ENCODE results near the gene DNAH6. TPM values are rescaled to one million over a fixed set of nuclear protein-coding genes. Genes with fewer than 3 reads are reported as not detected.
"Not testable (repeated sequence)": the region's sequence is repeated elsewhere in the genome, so short reads cannot be mapped to it uniquely, and the experiment has no call there.

DNAH6 gene
- total RNA-seq, 4 donors from 2014 or later: 0.04 to 0.67 (median 0.27) TPM

- Histone ChIP-seq H3K36me3 (no peaks in the 10 kb centered on the region), H3K4me3 (no peak overlapping the region)
Observed at GRCh38 chr2:84865181-84865783, 349.0 kb downstream of the DNAH6 start.

GRCh38 chr2:84866122-84866521 is 349.8 kb downstream of the DNAH6 start:
- no peak for TF ChIP-seq CTCF (IDR thresholded peaks at IDR 0.05)
- no peak for TF ChIP-seq POLR2AphosphoS5 (IDR thresholded peaks at IDR 0.05)
- TF ChIP-seq EP300 (IDR thresholded peaks at IDR 0.05): no peak
- no peak for TF ChIP-seq POLR2A (IDR thresholded peaks at IDR 0.05)
- Histone ChIP-seq H3K27ac (no peak overlapping the region), H3K9me3 (no peaks in the 10 kb centered on the region), H3K27me3 (peaks cover 19% of the 10 kb centered on the region), H3K36me3 (no peaks in the 10 kb centered on the region), H3K4me1 (no peaks in the 10 kb centered on the region), H3K4me3 (no peak overlapping the region)
- 35 to 75% methylated on average over 3 of the region's 3 CpGs for WGBS, 2 donors (ENCODE audit: low coverage in 1 of 2)
- no peak for ATAC-seq

More at GRCh38 chr2:84865181-84865783, 349.0 kb downstream of the DNAH6 start:
- H3K4me1 ChIP-seq: no peaks in the 10 kb centered on the region
- H3K9me3 ChIP-seq: no peaks in the 10 kb centered on the region
- peaks cover 22% of the 10 kb centered on the region for H3K27me3 ChIP-seq
- TF ChIP-seq POLR2A (IDR thresholded peaks at IDR 0.05) (no peak), POLR2AphosphoS5 (IDR thresholded peaks at IDR 0.05) (no peak), CTCF (IDR thresholded peaks at IDR 0.05) (no peak), EP300 (IDR thresholded peaks at IDR 0.05) (no peak)
- ATAC-seq: no peak
- H3K27ac ChIP-seq: no peak overlapping the region
- WGBS, 2 donors (ENCODE audit: low coverage in 1 of 2): 56 to 73% methylated on average over 1 to 6 of the region's 6 CpGs

DNA sequence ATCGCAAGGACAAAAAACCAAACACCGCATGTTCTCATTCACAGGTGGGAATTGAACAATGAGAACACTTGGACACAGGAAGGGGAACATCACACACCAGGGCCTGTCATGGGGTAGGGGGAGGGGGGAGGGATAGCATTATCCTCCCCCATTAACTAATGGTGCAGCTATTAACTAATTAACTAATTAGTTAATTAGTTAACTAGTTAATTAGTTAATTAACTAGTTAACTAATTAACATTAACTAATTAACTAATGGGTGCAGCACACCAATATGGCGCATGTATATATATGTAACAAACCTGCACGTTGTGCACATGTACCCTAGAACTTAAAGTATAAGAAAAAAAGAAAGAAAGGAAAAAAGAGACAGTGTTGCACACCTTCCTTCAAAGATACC is 352.0 kb downstream of the DNAH6 start:
- not testable (repeated sequence) for H3K27ac ChIP-seq, H3K36me3 ChIP-seq, H3K4me1 ChIP-seq, H3K4me3 ChIP-seq, H3K27me3 ChIP-seq, ATAC-seq, H3K9me3 ChIP-seq
- 92 to 97% methylated on average over 2 to 3 of the region's 4 CpGs for WGBS, 2 donors (ENCODE audit: low coverage in 1 of 2)

Other genes with a start within 250 kb of the DNAH6 start
- gene SUCLG1, start 57.2 kb upstream of the DNAH6 start, total RNA-seq: 10 to 100 TPM; 62.7 to 85.8 (median 74.5) TPM

All from gastroesophageal sphincter (tissue), 4 donors.